Rectal smooth muscle tissue (tissue), 1 donor: ENCODE data around the gene VSIG4.

ENCODE experiments used
- H3K27ac ChIP-seq: one replicate; pipeline ENCODE4 v1.7.0; 2013; ENCODE audit warnings: low read depth, low read length, inconsistent platforms
- H3K27me3 ChIP-seq: one replicate; pipeline ENCODE4 v1.7.0; 2013; ENCODE audit warnings: low read length; ENCODE audit not compliant: control insufficient read depth, insufficient read depth
- H3K36me3 ChIP-seq: one replicate; pipeline ENCODE4 v1.7.0; 2013; ENCODE audit warnings: low read length; ENCODE audit not compliant: control insufficient read depth, insufficient read depth
- H3K4me1 ChIP-seq: one replicate; pipeline ENCODE4 v1.7.0; 2013; ENCODE audit warnings: low read length; ENCODE audit not compliant: control insufficient read depth, insufficient read depth
- H3K4me3 ChIP-seq: one replicate; pipeline ENCODE4 v1.7.0; 2013; ENCODE audit warnings: low read length
- H3K9ac ChIP-seq: one replicate; pipeline ENCODE4 v1.7.0; 2013; ENCODE audit warnings: low read length

The VSIG4 gene

GRCh38 chrX:66014084-66014483 is 25.8 kb downstream of the VSIG4 start:
- Histone ChIP-seq H3K4me3 (no peak overlapping the region), H3K4me1 (no peaks in the 10 kb centered on the region), H3K36me3 (no peaks in the 10 kb centered on the region), H3K9ac (no peak overlapping the region), H3K27me3 (no peaks in the 10 kb centered on the region), H3K27ac (no peak overlapping the region)

GRCh38 chrX:66013194-66013816 is 26.6 kb downstream of the VSIG4 start:
- Histone ChIP-seq H3K27ac (no peak overlapping the region), H3K27me3 (no peaks in the 10 kb centered on the region), H3K9ac (no peak overlapping the region), H3K4me1 (no peaks in the 10 kb centered on the region), H3K36me3 (no peaks in the 10 kb centered on the region), H3K4me3 (no peak overlapping the region)

- Histone ChIP-seq H3K27ac (no peak overlapping the region), H3K27me3 (no peaks in the 10 kb centered on the region), H3K4me1 (no peaks in the 10 kb centered on the region), H3K4me3 (no peak overlapping the region), H3K36me3 (no peaks in the 10 kb centered on the region), H3K9ac (no peak overlapping the region)
Measured at GRCh38 chrX:66012094-66012534, 27.8 kb downstream of the VSIG4 start.

- no peaks in the 10 kb centered on the region for H3K36me3 ChIP-seq
- H3K4me1 ChIP-seq: no peaks in the 10 kb centered on the region
- no peak overlapping the region for H3K9ac ChIP-seq
- H3K27me3 ChIP-seq: no peaks in the 10 kb centered on the region
- no peak overlapping the region for H3K4me3 ChIP-seq
- H3K27ac ChIP-seq: no peak overlapping the region
Measured at GRCh38 chrX:66009231-66009845, 30.5 kb downstream of the VSIG4 start.

- Histone ChIP-seq H3K27me3 (no peaks in the 10 kb centered on the region), H3K27ac (no peak overlapping the region), H3K9ac (no peak overlapping the region), H3K4me3 (no peak overlapping the region), H3K36me3 (no peaks in the 10 kb centered on the region), H3K4me1 (no peaks in the 10 kb centered on the region)
Measured at GRCh38 chrX:66008328-66008970, 31.4 kb downstream of the VSIG4 start.

GRCh38 chrX:66007851-66008250 is 32.0 kb downstream of the VSIG4 start:
- no peak overlapping the region for H3K4me3 ChIP-seq
- no peaks in the 10 kb centered on the region for H3K27me3 ChIP-seq
- H3K27ac ChIP-seq: no peak overlapping the region
- no peaks in the 10 kb centered on the region for H3K36me3 ChIP-seq
- no peak overlapping the region for H3K9ac ChIP-seq
- no peaks in the 10 kb centered on the region for H3K4me1 ChIP-seq

GRCh38 chrX:66005830-66006449 is 33.9 kb downstream of the VSIG4 start:
- H3K27me3 ChIP-seq: no peaks in the 10 kb centered on the region

GRCh38 chrX:66004928-66005829 is 34.7 kb downstream of the VSIG4 start:
- Histone ChIP-seq H3K27ac (no peak overlapping the region), H3K4me3 (no peak overlapping the region), H3K9ac (no peak overlapping the region), H3K36me3 (no peaks in the 10 kb centered on the region), H3K4me1 (no peaks in the 10 kb centered on the region), H3K27me3 (no peaks in the 10 kb centered on the region)

More at GRCh38 chrX:66005830-66006449, 33.9 kb downstream of the VSIG4 start:
- no peak overlapping the region for H3K9ac ChIP-seq
- no peak overlapping the region for H3K4me3 ChIP-seq
- no peaks in the 10 kb centered on the region for H3K36me3 ChIP-seq
- no peak overlapping the region for H3K27ac ChIP-seq
- H3K4me1 ChIP-seq: no peaks in the 10 kb centered on the region

- Histone ChIP-seq H3K36me3 (no peaks in the 10 kb centered on the region), H3K27me3 (no peaks in the 10 kb centered on the region), H3K9ac (no peak overlapping the region), H3K27ac (no peak overlapping the region), H3K4me1 (no peaks in the 10 kb centered on the region), H3K4me3 (no peak overlapping the region)
Measured at GRCh38 chrX:66002824-66003680, 36.8 kb downstream of the VSIG4 start.

GRCh38 chrX:66001596-66001995 is 38.3 kb downstream of the VSIG4 start:
- no peaks in the 10 kb centered on the region for H3K27me3 ChIP-seq
- H3K4me3 ChIP-seq: no peak overlapping the region
- H3K36me3 ChIP-seq: no peaks in the 10 kb centered on the region
- H3K9ac ChIP-seq: no peak overlapping the region
- H3K27ac ChIP-seq: no peak overlapping the region
- no peaks in the 10 kb centered on the region for H3K4me1 ChIP-seq

GRCh38 chrX:66000628-66001272 is 39.1 kb downstream of the VSIG4 start:
- Histone ChIP-seq H3K9ac (no peak overlapping the region), H3K4me1 (no peaks in the 10 kb centered on the region), H3K27ac (no peak overlapping the region), H3K27me3 (no peaks in the 10 kb centered on the region), H3K4me3 (no peak overlapping the region), H3K36me3 (no peaks in the 10 kb centered on the region)
